Activated naive CD4-positive, alpha-beta T cell treated with anti-CD3 and anti-CD28 coated beads, Interleukin-2, amount 10 ng/mL, durations not matched to agents 7 days and 5 days (primary cell): ENCODE results near the gene NFKBIZ.

Source experiments
- CTCF ChIA-PET: fragments of 350-600 bp; sonication (Branson Sonifier 250); formaldehyde crosslinking; loops from one replicate; lab custom pipeline; 2021; ENCODE audit warnings: antibody characterized with exemption; lab: Charles Lee
- DNase-seq: peaks from one replicate; pipeline ENCODE4 v3.0.0-alpha.2; 2020
- H3K27ac Mint-ChIP-seq: one replicate; pipeline ENCODE4 v1.8.0; 2021; ENCODE audit warnings: mild to moderate bottlenecking, moderate library complexity, mixed read lengths
- H3K27me3 Mint-ChIP-seq: one replicate; pipeline ENCODE4 v1.8.0; 2021; ENCODE audit warnings: mild to moderate bottlenecking, mixed read lengths
- H3K36me3 Mint-ChIP-seq: one replicate; pipeline ENCODE4 v1.8.0; 2021; ENCODE audit warnings: mixed read lengths
- H3K4me1 Mint-ChIP-seq: one replicate; pipeline ENCODE4 v1.8.0; 2021; ENCODE audit warnings: mixed read lengths
- H3K4me3 Mint-ChIP-seq: one replicate; pipeline ENCODE4 v1.8.0; 2021; ENCODE audit warnings: mild to moderate bottlenecking, moderate library complexity, mixed read lengths
- H3K9me3 Mint-ChIP-seq: one replicate; pipeline ENCODE4 v1.8.0; 2021; ENCODE audit warnings: mixed read lengths

The NFKBIZ gene

GRCh38 chr3:101849714-101850245 is 466 bp downstream of the NFKBIZ start:
- Mint-ChIP-seq H3K4me1 (peaks cover 49% of the 10 kb centered on the region), H3K27me3 (no peaks in the 10 kb centered on the region), H3K9me3 (no peaks in the 10 kb centered on the region), H3K27ac (peak overlapping the region; percentile 97), H3K36me3 (peaks cover 52% of the 10 kb centered on the region), H3K4me3 (peak overlapping the region; percentile 86)
- peak; percentile 71 for DNase-seq
- CTCF ChIA-PET: interaction anchor here (1.0 to 1.7 kb wide), 8 partner anchors 21 to 375 kb away, joined by 3 to 12 read pairs (median 4); no protein-coding TSS in a partner anchor

- peak overlapping the region; percentile 97 for H3K27ac Mint-ChIP-seq
- peaks cover 56% of the 10 kb centered on the region for H3K4me1 Mint-ChIP-seq
- no peaks in the 10 kb centered on the region for H3K27me3 Mint-ChIP-seq
- H3K36me3 Mint-ChIP-seq: peaks cover 58% of the 10 kb centered on the region
- H3K9me3 Mint-ChIP-seq: no peaks in the 10 kb centered on the region
- peak overlapping the region; percentile 86 for H3K4me3 Mint-ChIP-seq
- peak; percentile 68 for DNase-seq
- CTCF ChIA-PET: interaction anchor here (1.0 to 1.7 kb wide), 9 partner anchors 22 to 378 kb away, joined by 3 to 12 read pairs (median 4); no protein-coding TSS in a partner anchor
Observed at GRCh38 chr3:101850246-101851051, 1.1 kb downstream of the NFKBIZ start.

GRCh38 chr3:101851072-101851770 is 1.9 kb downstream of the NFKBIZ start:
- Mint-ChIP-seq H3K9me3 (no peaks in the 10 kb centered on the region), H3K4me1 (peaks cover 60% of the 10 kb centered on the region), H3K27me3 (no peaks in the 10 kb centered on the region), H3K27ac (peak overlapping the region; percentile 97), H3K4me3 (peak overlapping the region; percentile 86), H3K36me3 (peaks cover 62% of the 10 kb centered on the region)
- DNase-seq: no peak
- CTCF ChIA-PET: interaction anchor here (1.0 to 3.0 kb wide), 4 partner anchors 37 to 377 kb away, joined by 3 to 14 read pairs (median 4); no protein-coding TSS in a partner anchor

- Mint-ChIP-seq H3K4me3 (peak overlapping the region; percentile 86), H3K27me3 (no peaks in the 10 kb centered on the region), H3K4me1 (peaks cover 67% of the 10 kb centered on the region), H3K9me3 (no peaks in the 10 kb centered on the region), H3K27ac (peak overlapping the region; percentile 97), H3K36me3 (peaks cover 71% of the 10 kb centered on the region)
- no peak for DNase-seq
- CTCF ChIA-PET: interaction anchor here (1.0 to 3.0 kb wide), 6 partner anchors 38 to 377 kb away, joined by 3 to 14 read pairs (median 4); no protein-coding TSS in a partner anchor
Observed at GRCh38 chr3:101851850-101852714, 2.8 kb downstream of the NFKBIZ start.

- peaks cover 81% of the 10 kb centered on the region for H3K36me3 Mint-ChIP-seq
- peak overlapping the region; percentile 86 for H3K4me3 Mint-ChIP-seq
- peaks cover 72% of the 10 kb centered on the region for H3K4me1 Mint-ChIP-seq
Observed at GRCh38 chr3:101852983-101853840, 3.9 kb downstream of the NFKBIZ start.

GRCh38 chr3:101853982-101854381 is 4.7 kb downstream of the NFKBIZ start:
- Mint-ChIP-seq H3K27me3 (no peaks in the 10 kb centered on the region), H3K4me3 (no peak overlapping the region), H3K36me3 (peaks cover 86% of the 10 kb centered on the region), H3K9me3 (no peaks in the 10 kb centered on the region), H3K4me1 (peaks cover 73% of the 10 kb centered on the region), H3K27ac (peak overlapping the region; percentile 28)
- DNase-seq: no peak
- CTCF ChIA-PET: interaction anchor here (3.0 kb wide), 1 partner anchor 372 kb away, joined by 14 read pairs; no protein-coding TSS in a partner anchor

More at GRCh38 chr3:101852983-101853840, 3.9 kb downstream of the NFKBIZ start:
- no peak for DNase-seq
- Mint-ChIP-seq H3K9me3 (no peaks in the 10 kb centered on the region), H3K27me3 (no peaks in the 10 kb centered on the region), H3K27ac (no peak overlapping the region)
- CTCF ChIA-PET: interaction anchor here (1.0 to 3.0 kb wide), 4 partner anchors 39 to 376 kb away, joined by 3 to 14 read pairs (median 4); no protein-coding TSS in a partner anchor

GRCh38 chr3:101854608-101855304 is 5.4 kb downstream of the NFKBIZ start:
- Mint-ChIP-seq H3K36me3 (peaks cover 94% of the 10 kb centered on the region), H3K4me3 (no peak overlapping the region), H3K9me3 (no peaks in the 10 kb centered on the region), H3K27ac (peak overlapping the region; percentile 6), H3K27me3 (no peaks in the 10 kb centered on the region), H3K4me1 (peaks cover 78% of the 10 kb centered on the region)
- no peak for DNase-seq
- CTCF ChIA-PET: interaction anchor here (0.7 to 1.0 kb wide), 2 partner anchors 45 to 401 kb away, joined by 3 read pairs; no protein-coding TSS in a partner anchor

- Mint-ChIP-seq H3K27ac (peak overlapping the region; percentile 51), H3K9me3 (no peaks in the 10 kb centered on the region), H3K27me3 (no peaks in the 10 kb centered on the region), H3K4me1 (peaks cover 72% of the 10 kb centered on the region), H3K36me3 (peaks cover 96% of the 10 kb centered on the region), H3K4me3 (no peak overlapping the region)
- CTCF ChIA-PET: interaction anchor here (0.9 to 1.0 kb wide), 2 partner anchors 44 to 368 kb away, joined by 3 read pairs; no protein-coding TSS in a partner anchor
- DNase-seq: no peak
Observed at GRCh38 chr3:101857301-101857741, 8.0 kb downstream of the NFKBIZ start.

- DNase-seq: no peak
- Mint-ChIP-seq H3K4me3 (no peak overlapping the region), H3K4me1 (peaks cover 61% of the 10 kb centered on the region), H3K27ac (peak overlapping the region; percentile 21), H3K9me3 (no peaks in the 10 kb centered on the region), H3K27me3 (no peaks in the 10 kb centered on the region), H3K36me3 (peaks cover 86% of the 10 kb centered on the region)
- CTCF ChIA-PET: interaction anchor here (0.9 to 1.0 kb wide), 2 partner anchors 24 to 40 kb away, joined by 3 read pairs; no protein-coding TSS in a partner anchor
Observed at GRCh38 chr3:101858464-101859030, 9.2 kb downstream of the NFKBIZ start.

GRCh38 chr3:101859882-101860448 is 10.7 kb downstream of the NFKBIZ start:
- CTCF ChIA-PET: no interaction called here
- H3K27ac Mint-ChIP-seq: no peak overlapping the region
- DNase-seq: no peak
- no peak overlapping the region for H3K4me3 Mint-ChIP-seq
- no peaks in the 10 kb centered on the region for H3K27me3 Mint-ChIP-seq
- peaks cover 72% of the 10 kb centered on the region for H3K36me3 Mint-ChIP-seq
- peaks cover 53% of the 10 kb centered on the region for H3K4me1 Mint-ChIP-seq
- no peaks in the 10 kb centered on the region for H3K9me3 Mint-ChIP-seq

GRCh38 chr3:101861212-101861788 is 12.0 kb downstream of the NFKBIZ start:
- CTCF ChIA-PET: no interaction called here
- H3K9me3 Mint-ChIP-seq: no peaks in the 10 kb centered on the region

More at GRCh38 chr3:101861212-101861788, 12.0 kb downstream of the NFKBIZ start:
- DNase-seq: no peak
- H3K36me3 Mint-ChIP-seq: peaks cover 59% of the 10 kb centered on the region
- H3K4me3 Mint-ChIP-seq: no peak overlapping the region
- H3K27ac Mint-ChIP-seq: no peak overlapping the region
- H3K27me3 Mint-ChIP-seq: no peaks in the 10 kb centered on the region
- peaks cover 45% of the 10 kb centered on the region for H3K4me1 Mint-ChIP-seq
